ENCODE data around the gene KHDRBS1.

GRCh38 chr1:31980835-31981455 is 32.7 kb upstream of the KHDRBS1 start:
- no peak for TF ChIP-seq ETS1 (conservative IDR thresholded peaks at IDR 0.05; ENCODE audit: control insufficient read depth, low read depth, low read length)
- TF ChIP-seq TCF7 (IDR thresholded peaks at IDR 0.05; ENCODE audit: borderline replicate concordance): no peak
- TF ChIP-seq ZNF217 (CRISPR knock-in tag; IDR thresholded peaks at IDR 0.05): no peak
- no peak for TF ChIP-seq CTCF (IDR thresholded peaks at IDR 0.05 in 2 of 3, conservative IDR thresholded peaks at IDR 0.05 in 1 of 3; ENCODE audit: insufficient read depth in 2 of 3, low read depth in 1 of 3, low read length in 3 of 3)
- TF ChIP-seq WHSC1 (IDR thresholded peaks at IDR 0.05; ENCODE audit: low read length): no peak
- no peak for TF ChIP-seq ZNF41 (CRISPR knock-in tag; conservative IDR thresholded peaks at IDR 0.05)
- no peak for TF ChIP-seq ZNF436 (CRISPR knock-in tag; IDR thresholded peaks at IDR 0.05)
- no peak for TF ChIP-seq SRF (CRISPR knock-in tag; IDR thresholded peaks at IDR 0.05)
- TF ChIP-seq HDGF (IDR thresholded peaks at IDR 0.05): no peak

All from K562 (cell line).